KMS-11 (cell line): ENCODE measurements around the gene SPATA24.

Source experiments
- H2AFZ ChIP-seq: fragments of 200-600 bp; sonication (generic); 2 replicates; pipeline ENCODE4 v1.6.1; 2016; ENCODE audit warnings: antibody characterized with exemption, mixed run types, low read depth
- H3K27ac ChIP-seq: fragments of 200-600 bp; sonication (generic); 2 replicates; pipeline ENCODE4 v1.6.1; 2016; ENCODE audit warnings: mild to moderate bottlenecking, mixed run types
- H3K27me3 ChIP-seq: fragments of 200-600 bp; sonication (generic); 2 replicates; pipeline ENCODE4 v1.6.1; 2017; ENCODE audit warnings: mild to moderate bottlenecking, low read depth, mixed run types, moderate library complexity; ENCODE audit not compliant: insufficient read depth
- H3K36me3 ChIP-seq: fragments of 200-600 bp; sonication (generic); 2 replicates; pipeline ENCODE4 v1.6.1; 2017; ENCODE audit warnings: mild to moderate bottlenecking, mixed run types; ENCODE audit not compliant: insufficient read depth
- H3K4me1 ChIP-seq: fragments of 200-600 bp; sonication (generic); 2 replicates; pipeline ENCODE4 v1.6.1; 2016; ENCODE audit warnings: mild to moderate bottlenecking, low read depth, mixed run types; ENCODE audit not compliant: poor library complexity, severe bottlenecking
- H3K4me2 ChIP-seq: fragments of 200-600 bp; sonication (generic); 2 replicates; pipeline ENCODE4 v1.7.0; 2016; ENCODE audit warnings: mild to moderate bottlenecking, mixed run types
- H3K4me3 ChIP-seq: fragments of 200-600 bp; sonication (generic); IDR thresholded peaks from 2 replicates; pipeline ENCODE4 v1.6.1; 2017; ENCODE audit warnings: low read depth, low read length, mixed read lengths; ENCODE audit not compliant: insufficient read depth
- H3K79me2 ChIP-seq: fragments of 200-600 bp; sonication (generic); 2 replicates; pipeline ENCODE4 v1.6.1; 2016; ENCODE audit warnings: low read depth, mixed run types; ENCODE audit not compliant: insufficient read depth
- H3K9ac ChIP-seq: fragments of 200-600 bp; sonication (generic); 2 replicates; pipeline ENCODE4 v1.6.1; 2016; ENCODE audit warnings: mild to moderate bottlenecking, mixed run types
- H4K20me1 ChIP-seq: fragments of 200-600 bp; sonication (generic); 2 replicates; pipeline ENCODE4 v1.6.1; 2016; ENCODE audit warnings: mild to moderate bottlenecking, mixed run types; ENCODE audit not compliant: insufficient read depth
- CTCF ChIP-seq: fragments of 200-600 bp; sonication (generic); conservative IDR thresholded peaks from 2 replicates; pipeline ENCODE4 v1.6.1; 2017; ENCODE audit warnings: low read depth, mild to moderate bottlenecking, antibody characterized with exemption, low read length, moderate library complexity, mixed read lengths

SPATA24 gene

GRCh38 chr5:139402561-139403158 lies 1.2 kb downstream of the SPATA24 start:
- Histone ChIP-seq H3K79me2 (no peaks in the 10 kb centered on the region), H3K27me3 (no peaks in the 10 kb centered on the region), H2AFZ (no peak overlapping the region), H4K20me1 (no peaks in the 10 kb centered on the region), H3K27ac (peak overlapping the region; percentile 12; the same call in 1 of the 2 replicates), H3K4me3 (no peak overlapping the region), H3K9ac (no peak overlapping the region), H3K4me1 (peaks cover 24% of the 10 kb centered on the region), H3K36me3 (no peaks in the 10 kb centered on the region), H3K4me2 (peak overlapping the region; percentile 73)
- peak; percentile 64 for TF ChIP-seq CTCF

GRCh38 chr5:139401546-139401945 lies 2.3 kb downstream of the SPATA24 start:
- peaks cover 24% of the 10 kb centered on the region for H3K4me1 ChIP-seq
- no peaks in the 10 kb centered on the region for H3K27me3 ChIP-seq
- H3K27ac ChIP-seq: no peak overlapping the region
- H3K79me2 ChIP-seq: no peaks in the 10 kb centered on the region
- TF ChIP-seq CTCF: no peak
- H3K36me3 ChIP-seq: no peaks in the 10 kb centered on the region
- no peak overlapping the region for H3K4me2 ChIP-seq
- H3K9ac ChIP-seq: no peak overlapping the region
- no peaks in the 10 kb centered on the region for H4K20me1 ChIP-seq
- no peak overlapping the region for H2AFZ ChIP-seq
- no peak overlapping the region for H3K4me3 ChIP-seq

- Histone ChIP-seq H2AFZ (no peak overlapping the region), H3K4me2 (no peak overlapping the region)
These were observed 4.3 kb downstream of the SPATA24 start for GRCh38 chr5:139399501-139400121.

GRCh38 chr5:139397921-139398320 lies 6.0 kb downstream of the SPATA24 start:
- no peaks in the 10 kb centered on the region for H3K27me3 ChIP-seq
- no peak overlapping the region for H3K9ac ChIP-seq
- peaks cover 23% of the 10 kb centered on the region for H3K4me1 ChIP-seq
- TF ChIP-seq CTCF: no peak
- no peaks in the 10 kb centered on the region for H4K20me1 ChIP-seq
- no peaks in the 10 kb centered on the region for H3K36me3 ChIP-seq
- peaks cover 23% of the 10 kb centered on the region for H3K79me2 ChIP-seq
- H2AFZ ChIP-seq: no peak overlapping the region
- H3K4me3 ChIP-seq: no peak overlapping the region
- no peak overlapping the region for H3K27ac ChIP-seq
- no peak overlapping the region for H3K4me2 ChIP-seq

More at GRCh38 chr5:139399501-139400121, 4.3 kb downstream of the SPATA24 start:
- Histone ChIP-seq H3K27ac (no peak overlapping the region; the same call in 1 of the 2 replicates), H3K36me3 (no peaks in the 10 kb centered on the region), H3K79me2 (peaks cover 6% of the 10 kb centered on the region), H3K4me3 (no peak overlapping the region), H3K9ac (no peak overlapping the region), H4K20me1 (no peaks in the 10 kb centered on the region), H3K4me1 (peaks cover 35% of the 10 kb centered on the region), H3K27me3 (no peaks in the 10 kb centered on the region)
- TF ChIP-seq CTCF: no peak
